ENCODE measurements around the gene KLC1. TPM values are rescaled to one million over a fixed set of nuclear protein-coding genes. Genes with fewer than 3 reads are reported as not detected.

KLC1 gene
- total and polyA plus RNA-seq, 2 of the 8 experiments (the other 6 are each of a cell fraction or from before 2014, with no cell fraction given) = 84.6 to 134 TPM

DNA sequence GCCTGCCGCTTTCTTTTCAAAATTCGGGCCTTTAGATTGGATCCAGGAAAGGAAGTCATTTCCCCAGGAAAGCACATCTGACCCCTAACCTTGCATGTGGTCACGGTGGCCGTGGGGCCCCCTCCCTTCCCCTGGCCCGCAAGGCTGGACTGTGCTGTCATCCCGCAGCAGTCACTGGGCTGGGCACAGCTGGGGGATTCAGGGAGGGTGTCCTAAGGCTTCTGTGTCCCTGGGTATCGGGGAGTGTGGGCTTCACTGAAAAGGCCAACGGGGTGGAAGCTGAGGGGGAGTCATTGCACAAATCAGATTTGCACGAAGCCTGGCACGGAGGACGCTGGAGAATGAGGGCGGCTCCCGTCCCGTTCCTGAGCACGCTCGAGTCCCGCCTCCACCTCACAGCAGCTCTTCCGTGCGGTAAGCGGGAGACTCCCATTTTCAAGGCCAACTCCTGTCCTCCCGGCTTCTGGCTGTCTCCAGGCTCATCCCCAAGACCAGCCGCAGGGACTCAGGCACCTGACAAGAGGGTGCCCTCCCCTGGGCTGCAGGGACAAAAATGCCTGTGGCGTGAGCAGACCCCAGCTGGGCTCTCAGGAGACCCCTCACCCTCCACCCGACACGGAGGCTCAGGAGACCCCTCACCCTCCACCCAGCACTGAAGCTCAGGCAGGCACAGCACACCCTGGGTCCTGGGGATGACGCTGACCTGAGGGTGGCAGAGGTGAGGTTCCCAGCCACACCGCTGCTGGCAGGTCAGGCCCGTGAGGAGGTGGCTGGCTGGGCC lies 76.7 kb downstream of the KLC1 start:
- Histone ChIP-seq H2BK20ac (ENCODE audit: low read length) (no peak overlapping the region), H3K23ac (ENCODE audit: insufficient read length) (no peak overlapping the region), H4K8ac (ENCODE audit: extremely low read depth, insufficient read depth, low read length) (no peak overlapping the region), H3K9me3 (ENCODE audit: insufficient read depth in 2 of 2, low read depth in 1 of 2, low read length in 1 of 2) (no peaks in the 10 kb centered on the region), H3K9ac (replicated peaks in 1 of 4; ENCODE audit: extremely low read depth in 1 of 4, low read depth in 3 of 4, low read length in 3 of 4) (no peak overlapping the region), H3K4me3 (ENCODE audit: extremely low read depth in 1 of 4, insufficient read depth in 2 of 4, low read depth in 3 of 4, low read length in 4 of 4) (no peak overlapping the region), H2AK5ac (ENCODE audit: low read depth, low read length) (no peak overlapping the region), H3K36me3 (ENCODE audit: control insufficient read depth in 2 of 4, insufficient read depth in 4 of 4, low read length in 3 of 4) (peaks cover 14 to 57% (median 32%) of the 10 kb centered on the region in 4 experiments; a peak in 6 of 8 replicates), H3K27ac (ENCODE audit: low read depth, low read length) (no peak overlapping the region), H3K4ac (replicated peaks; ENCODE audit: insufficient read length, low read depth, low read length) (no peak overlapping the region), H2BK5ac (ENCODE audit: low read depth, low read length) (no peak overlapping the region), H2BK15ac (ENCODE audit: low read length) (no peak overlapping the region), H2BK120ac (replicated peaks; ENCODE audit: low read depth, low read length) (no peak overlapping the region), H2BK12ac (ENCODE audit: low read depth, low read length) (no peak overlapping the region), H3K4me2 (ENCODE audit: insufficient read depth in 1 of 2, low read depth in 2 of 2, low read length in 2 of 2) (no peak overlapping the region), H3K27me3 (replicated peaks in 1 of 4; ENCODE audit: control insufficient read depth in 3 of 4, extremely low read depth in 1 of 4, insufficient read depth in 3 of 4, low read length in 3 of 4) (no peaks in the 10 kb centered on the region), H4K20me1 (replicated peaks in 1 of 2; ENCODE audit: control insufficient read depth in 1 of 2, insufficient read depth in 2 of 2, low read length in 2 of 2) (peaks cover 9 to 40% of the 10 kb centered on the region in 2 experiments), H2AFZ (ENCODE audit: low read length) (no peak overlapping the region), H3K56ac (replicated peaks; ENCODE audit: insufficient read length, low read depth, low read length) (no peak overlapping the region), H3K79me1 (ENCODE audit: low read depth, low read length) (0 out of 2 replicates have a peak, but pooled peaks cover 5% of the 10 kb centered on the region), H3K23me2 (ENCODE audit: low read depth, low read length) (no peaks in the 10 kb centered on the region), H3K18ac (ENCODE audit: extremely low read depth, low read length) (no peak overlapping the region), H3K79me2 (ENCODE audit: control insufficient read depth in 1 of 2, insufficient read depth in 2 of 2, low read length in 2 of 2) (no peaks in the 10 kb centered on the region), H3K14ac (ENCODE audit: insufficient read length) (no peak overlapping the region), H3K4me1 (replicated peaks in 1 of 4; ENCODE audit: control insufficient read depth in 3 of 4, insufficient read depth in 4 of 4, low read length in 3 of 4) (no peaks in the 10 kb centered on the region; a peak in 2 of 7 replicates), H4K5ac (ENCODE audit: insufficient read length, low read depth, low read length) (no peak overlapping the region), H4K91ac (replicated peaks; ENCODE audit: insufficient read length, low read length) (no peak overlapping the region)
- no peak for DNase-seq (ENCODE audit: low read depth in 1 of 2, low spot score in 2 of 2)
- no peak for FAIRE-seq
- TF ChIP-seq JUND (IDR thresholded peaks at IDR 0.05; ENCODE audit: low read length) (no peak), BACH1 (IDR thresholded peaks at IDR 0.05; ENCODE audit: low read length) (no peak), HDAC6 (IDR thresholded peaks at IDR 0.05; ENCODE audit: low read depth, low read length) (no peak)
- WGBS, 2 experiments (ENCODE audit: extremely low coverage in 1 of 2, insufficient coverage in 1 of 2, insufficient read length in 1 of 2, insufficient replicate concordance in 2 of 2, low coverage in 1 of 2, low lambda C conversion rate in 2 of 2, missing lambda C conversion rate in 1 of 2) = 91% methylated on average over 26 of the region's 28 CpGs; no CpG with 5 or more reads in 1 of the 2 experiments
- ChIA-PET CTCF (ENCODE audit: partially characterized antibody) (interaction anchor here (0.8 to 2.1 kb wide), 7 partner anchors 10 to 275 kb away, joined by 3 to 9 read pairs (median 3); no protein-coding TSS in a partner anchor), POLR2A (ENCODE audit: partially characterized antibody) (interaction anchor here (1.5 to 6.6 kb wide), 5 partner anchors 10 to 187 kb away, joined by 3 to 74 read pairs (median 4); partner anchors contain the start of genes XRCC3 and ZFYVE21)
